NCI-H146 treated with DMSO at 0.1 percent for 48 hours (cell line): Measurements from ENCODE around the gene HDAC1.

Source experiments
- DNase-seq: peaks from one replicate; lab custom pipeline; 2025; ENCODE audit not compliant: unreplicated experiment; lab: John Stamatoyannopoulos, UW

HDAC1 gene

DNA sequence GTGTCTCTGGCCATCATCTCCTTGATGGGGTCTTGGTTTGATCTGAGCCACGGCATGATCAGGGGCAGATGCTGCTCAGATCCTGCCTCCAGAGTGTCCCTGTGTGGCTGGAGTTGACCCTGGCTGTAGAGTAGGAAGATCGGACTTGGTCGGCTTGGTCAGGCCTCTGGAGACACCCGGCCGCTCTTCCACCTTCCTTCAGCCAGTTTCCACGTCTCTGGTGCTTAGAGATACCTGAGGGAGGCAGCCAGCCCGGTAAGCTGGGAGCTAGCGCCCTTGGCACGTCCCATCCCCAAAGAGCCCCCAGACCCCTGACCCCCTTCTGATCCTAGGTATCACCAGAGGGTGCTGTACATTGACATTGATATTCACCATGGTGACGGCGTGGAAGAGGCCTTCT lies 35.3 kb downstream of the HDAC1 start:
- no peak for DNase-seq

DNA sequence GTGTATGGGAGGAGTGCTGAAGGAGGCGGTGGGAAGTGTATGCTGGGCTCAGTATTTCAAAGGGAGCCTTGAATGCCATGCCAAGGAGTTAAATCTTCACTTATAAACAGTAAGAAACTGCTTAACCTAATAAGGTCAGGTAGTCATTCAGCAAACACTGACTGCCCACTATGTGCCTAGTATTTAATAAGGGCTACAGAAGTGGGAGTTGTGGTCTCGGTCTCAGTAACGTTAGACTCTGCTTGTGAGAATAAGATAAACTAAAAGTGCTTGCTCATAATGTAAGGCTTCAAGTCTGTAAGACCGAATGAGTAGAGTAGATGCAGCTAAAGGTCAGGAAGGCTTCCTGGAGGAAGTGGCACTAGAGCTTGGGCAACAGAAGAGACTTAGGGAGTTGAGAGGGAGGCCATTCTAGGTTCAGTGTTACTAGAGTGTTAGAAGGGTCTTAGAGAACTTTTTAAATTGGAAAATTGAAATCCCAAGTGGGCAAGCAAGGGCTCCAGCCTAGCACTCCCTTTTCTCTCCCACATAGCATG lies 38.1 kb downstream of the HDAC1 start:
- DNase-seq = no peak

DNA sequence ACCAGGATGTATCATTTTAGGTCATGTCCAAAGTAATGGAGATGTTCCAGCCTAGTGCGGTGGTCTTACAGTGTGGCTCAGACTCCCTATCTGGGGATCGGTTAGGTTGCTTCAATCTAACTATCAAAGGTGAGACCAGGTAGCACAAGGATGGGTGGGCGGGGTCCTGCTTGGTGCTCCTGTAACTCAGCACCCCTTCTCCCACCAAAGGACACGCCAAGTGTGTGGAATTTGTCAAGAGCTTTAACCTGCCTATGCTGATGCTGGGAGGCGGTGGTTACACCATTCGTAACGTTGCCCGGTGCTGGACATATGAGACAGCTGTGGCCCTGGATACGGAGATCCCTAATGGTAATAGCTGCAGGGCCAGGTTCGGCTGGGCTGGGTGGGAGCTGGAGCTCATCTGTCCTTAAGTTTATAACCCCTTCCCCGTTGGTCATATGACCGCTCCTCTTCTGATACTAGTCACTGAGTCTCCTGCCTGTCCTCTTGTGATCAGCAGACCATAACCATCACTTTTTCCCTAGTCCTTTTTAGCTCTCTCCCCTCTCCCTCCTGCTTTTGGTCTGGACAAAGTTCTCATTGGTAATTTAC lies 38.8 kb downstream of the HDAC1 start:
- DNase-seq = no peak

DNA sequence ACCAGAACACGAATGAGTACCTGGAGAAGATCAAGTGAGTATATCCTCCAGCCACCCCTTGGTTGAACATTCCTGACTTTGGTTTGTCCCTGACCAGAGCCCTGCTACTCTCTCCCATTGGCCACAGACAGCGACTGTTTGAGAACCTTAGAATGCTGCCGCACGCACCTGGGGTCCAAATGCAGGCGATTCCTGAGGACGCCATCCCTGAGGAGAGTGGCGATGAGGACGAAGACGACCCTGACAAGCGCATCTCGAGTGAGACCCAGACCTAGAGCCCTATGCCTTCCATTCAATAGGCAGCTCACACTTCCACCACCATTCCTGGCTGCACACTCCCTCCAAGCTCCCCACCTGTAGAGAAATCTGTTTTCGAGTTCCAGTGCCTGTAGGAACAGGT lies 39.7 kb downstream of the HDAC1 start:
- DNase-seq = no peak

DNA sequence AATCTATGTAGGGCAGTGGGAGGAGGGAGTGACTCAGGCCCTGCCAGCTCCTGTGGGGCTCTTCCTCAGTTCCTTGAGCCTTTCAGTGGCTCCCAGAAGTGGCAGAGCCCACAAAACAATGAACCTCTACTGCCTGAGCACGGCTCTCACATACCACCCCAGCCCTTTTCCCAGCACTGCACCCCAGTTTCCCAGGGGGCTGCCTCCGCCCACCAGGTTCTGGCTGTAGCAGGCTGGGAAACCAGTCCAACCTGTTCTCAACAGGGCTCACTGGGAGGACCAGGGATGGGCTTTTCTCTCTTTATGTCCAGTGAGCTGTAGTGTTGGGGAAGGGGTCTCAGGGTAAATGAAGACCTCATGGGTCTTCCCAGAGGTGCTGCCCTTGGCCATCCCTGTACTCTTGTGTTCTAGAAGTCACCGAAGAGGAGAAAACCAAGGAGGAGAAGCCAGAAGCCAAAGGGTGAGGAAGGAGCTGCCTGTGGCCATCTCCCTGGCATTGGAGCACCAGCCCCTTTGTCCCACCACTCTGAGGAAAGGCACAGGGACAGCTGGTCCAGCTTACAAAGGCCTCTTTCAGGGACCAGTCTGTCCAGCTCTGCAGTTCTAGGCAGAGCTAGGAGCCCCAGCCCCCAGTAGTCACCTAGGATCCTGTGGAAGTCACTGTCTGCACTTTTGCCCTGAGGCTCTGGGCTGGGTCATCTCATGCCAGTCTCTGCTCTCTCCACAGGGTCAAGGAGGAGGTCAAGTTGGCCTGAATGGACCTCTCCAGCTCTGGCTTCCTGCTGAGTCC lies 40.6 kb downstream of the HDAC1 start:
- DNase-seq = no peak

DNA sequence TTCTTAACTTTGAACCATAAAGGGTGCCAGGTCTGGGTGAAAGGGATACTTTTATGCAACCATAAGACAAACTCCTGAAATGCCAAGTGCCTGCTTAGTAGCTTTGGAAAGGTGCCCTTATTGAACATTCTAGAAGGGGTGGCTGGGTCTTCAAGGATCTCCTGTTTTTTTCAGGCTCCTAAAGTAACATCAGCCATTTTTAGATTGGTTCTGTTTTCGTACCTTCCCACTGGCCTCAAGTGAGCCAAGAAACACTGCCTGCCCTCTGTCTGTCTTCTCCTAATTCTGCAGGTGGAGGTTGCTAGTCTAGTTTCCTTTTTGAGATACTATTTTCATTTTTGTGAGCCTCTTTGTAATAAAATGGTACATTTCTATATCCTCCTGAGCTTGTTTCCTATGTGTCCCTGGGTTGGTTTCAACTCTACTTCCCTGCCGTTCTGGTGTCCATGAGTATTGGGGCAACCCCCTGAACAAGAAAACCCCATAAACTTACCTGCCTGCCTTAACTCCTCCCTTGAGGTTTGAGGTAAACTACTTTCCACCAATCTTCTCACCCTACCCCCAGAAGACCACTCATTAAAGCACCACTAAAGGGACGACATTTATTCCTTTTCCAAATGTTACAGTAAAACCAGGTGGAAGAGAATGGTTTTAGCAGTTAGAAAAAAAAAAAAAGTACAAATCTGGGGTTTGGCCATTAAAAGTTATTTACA lies 41.5 kb downstream of the HDAC1 start:
- DNase-seq = no peak

DNA sequence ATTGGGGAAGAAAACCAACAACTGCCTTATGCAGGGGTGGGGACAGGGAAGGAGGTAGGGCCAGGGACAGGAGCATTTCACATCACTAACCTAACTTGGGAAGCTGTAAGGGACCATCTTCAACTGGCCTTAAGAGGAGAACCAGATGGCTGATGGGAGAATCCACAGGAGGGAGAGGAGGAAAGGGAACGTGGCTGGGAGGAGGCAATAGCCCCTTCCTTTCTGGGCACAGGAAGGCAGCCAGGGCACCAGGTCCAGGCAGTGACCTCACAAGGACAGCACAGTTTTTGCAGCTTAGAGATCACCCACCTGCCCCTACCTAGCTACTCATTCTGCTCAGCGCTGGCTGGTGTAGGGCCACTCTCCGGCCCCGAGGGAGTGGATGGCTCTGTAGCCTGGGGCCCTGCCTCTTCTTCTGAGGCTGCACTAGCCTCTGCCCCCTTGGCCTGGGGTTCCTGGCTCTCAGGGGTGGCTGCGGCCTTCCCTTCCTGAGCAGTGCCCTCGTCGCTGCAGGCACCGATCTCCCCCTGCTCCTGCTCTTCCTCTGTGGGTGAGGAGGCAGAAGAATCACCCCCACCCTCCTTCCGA lies 42.5 kb downstream of the HDAC1 start:
- DNase-seq = no peak

DNA sequence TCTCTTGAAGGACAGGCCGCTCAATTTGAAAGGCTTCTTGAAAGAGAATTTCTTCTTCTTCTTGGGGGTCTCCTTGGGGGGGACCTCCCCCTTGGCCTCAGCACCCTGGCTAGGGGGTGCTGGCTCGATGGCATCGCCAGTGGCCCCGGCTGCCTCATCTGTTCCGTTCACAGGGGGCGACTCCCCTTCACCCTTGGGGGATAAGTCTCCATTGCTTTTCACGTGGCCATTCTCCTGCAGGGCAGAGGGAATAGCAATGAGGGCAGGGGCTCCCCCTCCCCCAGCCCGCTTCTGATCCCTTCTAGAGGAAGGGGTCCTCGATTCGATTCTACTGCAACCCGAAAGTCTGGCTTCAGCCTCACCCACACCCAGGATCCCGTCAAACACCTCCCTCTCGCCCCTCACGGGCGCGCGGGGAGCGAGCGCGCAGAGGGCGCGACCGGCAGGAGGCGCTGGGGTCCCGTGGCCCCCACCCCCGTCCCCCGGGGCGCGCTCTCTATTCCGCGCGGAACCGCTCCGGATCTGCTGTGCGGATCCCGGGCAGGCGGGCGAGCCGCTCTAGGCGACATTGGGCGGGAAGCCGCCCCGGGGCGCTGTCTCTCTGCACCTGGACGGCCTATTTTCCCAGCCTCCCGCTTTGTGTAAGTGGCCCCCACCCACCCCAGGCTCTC lies 43.1 kb downstream of the HDAC1 start:
- no peak for DNase-seq

DNA sequence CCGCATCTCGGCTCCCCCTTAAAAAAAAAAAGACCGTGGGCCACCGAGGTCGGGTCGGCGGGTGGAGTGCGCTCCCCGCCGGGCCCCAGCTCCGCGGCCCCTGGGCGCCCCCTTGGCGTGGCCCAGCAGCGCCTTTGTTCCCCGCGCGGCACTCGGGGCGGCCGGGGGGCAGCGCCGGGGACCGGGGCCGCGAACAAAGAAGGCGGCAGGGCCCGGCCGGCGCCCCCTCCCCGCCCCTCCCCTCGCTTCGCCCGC lies 43.6 kb downstream of the HDAC1 start:
- no peak for DNase-seq

DNA sequence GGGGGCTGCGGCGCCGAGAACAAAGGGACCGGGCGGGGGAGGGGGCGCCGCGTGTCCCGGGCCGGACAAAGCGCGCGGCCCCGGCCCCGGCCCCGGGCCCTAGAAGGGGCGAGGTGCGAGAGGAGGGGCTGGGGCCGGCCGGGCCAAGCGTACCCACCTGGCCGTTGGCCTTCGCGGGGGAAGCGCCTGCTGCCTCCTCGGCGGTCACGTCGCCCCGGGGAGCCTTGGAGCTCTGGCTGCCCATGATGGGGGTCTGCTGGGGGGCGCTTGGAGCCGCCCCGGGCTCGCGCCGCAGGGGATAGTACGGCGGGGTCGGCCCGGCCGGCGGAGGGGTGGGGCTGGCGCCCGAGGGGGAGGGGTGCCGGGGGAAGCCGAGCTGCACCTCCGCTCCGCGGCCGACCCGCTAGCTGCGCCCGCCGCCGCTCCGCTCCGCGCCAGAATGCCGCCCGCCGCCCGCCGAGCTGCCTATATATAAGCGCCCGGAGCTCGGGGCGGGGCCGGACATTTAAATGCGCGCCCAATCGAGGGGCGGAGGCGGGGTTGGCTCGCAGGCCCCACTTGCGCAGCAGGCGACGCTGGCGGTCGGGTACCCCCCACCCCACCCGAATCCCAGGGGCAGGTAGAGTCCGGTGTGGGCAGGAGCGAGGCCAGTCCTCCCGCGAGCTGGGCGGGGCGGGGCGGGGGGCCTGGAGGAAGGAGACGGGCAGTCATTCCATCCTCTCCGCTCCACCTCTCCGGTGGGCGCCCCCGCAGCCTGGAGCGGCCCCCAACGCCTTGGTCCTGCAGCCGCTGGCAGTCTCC lies 44.1 kb downstream of the HDAC1 start, which contains the start of gene MARCKSL1:
TSS of gene MARCKSL1 (minus strand) at position 444 of the 801 bp plus-strand sequence. CDS start at position 244, 200 bp downstream.
- DNase-seq = peak; percentile 13

DNA sequence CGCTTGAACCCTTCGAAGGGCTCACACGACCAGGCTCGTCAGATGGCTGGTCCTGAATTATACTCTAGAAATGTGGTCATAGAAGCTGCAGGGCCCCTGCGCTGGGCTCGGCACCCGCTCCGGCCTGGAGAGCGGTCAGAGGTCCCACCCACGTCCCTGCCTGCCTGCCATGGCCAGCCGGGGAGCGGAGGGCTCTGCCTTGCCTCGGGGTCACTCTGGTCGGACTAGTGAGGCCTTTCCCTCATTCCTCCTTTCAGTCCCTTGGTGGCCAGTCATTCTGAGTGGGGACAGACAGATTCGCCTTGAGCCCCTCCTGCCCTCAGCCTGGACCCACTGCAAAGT lies 44.7 kb downstream of the HDAC1 start:
- no peak for DNase-seq

DNA sequence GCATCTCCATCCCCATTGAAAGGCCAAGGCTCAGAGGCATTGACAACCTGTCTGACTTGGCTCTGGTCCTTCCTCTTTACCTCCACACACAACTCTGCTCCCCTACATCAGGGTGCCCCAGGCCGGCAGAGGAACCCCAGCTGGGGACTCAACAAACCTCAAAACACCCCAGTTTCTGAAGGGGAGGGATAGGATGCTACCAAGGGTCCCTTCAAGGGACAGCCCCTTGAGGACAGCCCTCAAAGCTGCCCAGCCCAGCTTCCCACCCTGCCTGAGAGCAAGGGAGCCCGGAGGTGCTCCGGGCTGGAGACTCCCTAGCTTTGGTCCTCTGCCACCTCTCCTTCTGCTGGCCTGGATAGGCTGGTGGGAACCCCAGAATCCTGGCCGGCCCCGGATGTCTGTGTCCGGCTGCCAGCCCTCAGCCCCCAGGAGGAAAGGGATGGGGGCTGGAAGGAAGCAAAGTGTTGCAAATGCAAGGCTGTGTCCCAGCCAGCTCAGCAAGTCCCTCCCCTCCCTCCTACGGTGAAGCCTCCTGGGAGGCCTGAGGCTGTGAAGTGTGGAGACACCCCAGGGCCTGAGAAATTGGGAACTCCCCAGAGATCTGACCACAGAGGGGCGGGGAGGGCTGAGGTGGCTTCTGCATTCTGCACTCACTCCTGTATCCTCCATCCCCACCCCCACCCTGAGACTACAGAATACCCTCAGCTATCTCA lies 45.2 kb downstream of the HDAC1 start:
- DNase-seq = no peak

DNA sequence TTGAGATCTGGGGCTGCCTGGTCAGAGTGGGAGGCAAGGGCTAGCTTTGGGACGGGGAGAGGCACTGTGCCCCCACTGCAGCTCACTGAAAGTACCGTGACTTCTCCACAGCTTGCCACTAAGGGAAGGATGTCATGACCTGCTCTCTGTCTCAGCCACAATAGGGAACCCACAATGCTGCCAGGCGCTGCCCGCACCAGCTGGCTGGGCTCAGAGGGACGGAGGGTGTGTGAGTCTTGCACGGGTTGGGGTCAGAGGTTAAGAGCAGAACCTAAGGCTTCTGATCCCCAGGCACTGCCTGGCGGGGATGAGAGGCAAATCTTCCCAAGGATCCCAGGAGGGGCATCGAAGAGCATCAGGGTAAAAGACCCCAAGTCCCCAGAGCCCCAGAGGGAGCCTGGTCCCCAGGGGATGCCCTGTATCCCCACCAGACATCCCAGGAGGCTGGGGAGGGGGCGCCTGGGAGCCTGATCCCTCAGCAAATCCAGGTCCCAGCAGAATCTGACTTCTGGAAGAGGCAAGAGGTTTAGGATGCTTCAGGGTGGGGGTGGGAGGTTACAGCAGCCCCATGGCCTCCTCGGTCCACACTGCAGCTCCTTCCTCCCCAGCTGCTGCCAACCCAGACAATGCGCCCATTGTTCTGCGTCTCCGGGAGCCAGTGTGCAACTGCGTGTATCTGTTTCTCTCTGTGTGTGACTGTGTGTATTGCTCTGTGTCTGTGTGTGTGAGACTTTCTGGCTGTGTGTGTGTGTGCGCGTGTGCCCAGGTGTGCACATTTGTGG lies 46.2 kb downstream of the HDAC1 start:
- no peak for DNase-seq

DNA sequence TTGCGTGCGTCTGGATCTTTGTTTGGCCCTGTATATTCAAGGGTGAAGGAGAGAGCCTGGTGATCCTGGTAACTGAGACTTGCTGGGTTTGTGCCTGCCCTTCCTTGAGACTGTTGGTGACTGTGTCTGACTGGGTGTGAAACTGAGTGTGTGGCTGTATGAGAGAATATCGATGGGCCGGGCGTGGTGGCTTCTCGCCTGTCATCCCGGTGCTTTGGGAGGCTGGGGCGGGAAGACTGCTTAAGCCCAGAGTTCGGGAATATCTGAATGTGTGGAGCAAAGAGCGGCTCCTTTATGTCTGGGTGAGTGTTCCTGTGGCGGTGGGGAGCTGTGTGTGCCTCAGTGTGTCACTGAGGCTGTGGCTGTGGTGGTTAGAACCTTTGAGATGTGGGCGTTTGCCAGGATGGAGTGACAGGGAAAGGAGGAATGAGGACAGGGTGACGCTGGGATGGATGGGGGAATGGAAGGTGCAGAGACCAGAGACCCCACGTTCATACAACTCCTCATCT lies 46.8 kb downstream of the HDAC1 start:
- no peak for DNase-seq

DNA sequence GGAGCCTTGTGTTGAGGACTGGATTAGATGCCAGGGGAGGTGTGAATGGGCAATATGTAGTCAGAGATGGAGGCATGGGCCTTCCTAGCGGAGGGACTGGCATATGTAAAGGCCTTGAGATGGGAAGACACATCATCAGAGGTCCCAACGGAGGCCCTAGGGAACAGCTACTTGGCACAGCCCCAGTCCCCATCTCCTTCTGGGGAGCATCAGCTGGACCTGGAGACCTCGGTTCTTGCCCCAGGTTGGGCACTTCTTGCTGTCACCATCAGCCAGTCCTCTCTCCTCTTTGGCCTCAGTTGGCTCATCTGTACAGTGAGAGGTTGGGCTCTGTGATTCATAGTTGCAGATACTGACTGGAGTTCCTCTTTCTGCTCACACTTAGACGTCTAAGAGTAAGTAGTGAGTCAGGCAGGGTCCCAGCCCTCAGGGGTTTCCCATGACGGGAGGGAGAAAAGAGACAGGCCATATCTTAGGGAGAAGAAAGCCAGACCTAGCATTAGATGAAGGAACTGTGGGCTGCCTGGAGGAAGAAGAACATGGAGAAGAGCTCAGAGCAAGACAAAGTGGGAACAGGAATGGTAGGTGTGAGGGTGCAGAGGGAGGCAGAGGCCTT lies 47.6 kb downstream of the HDAC1 start:
- DNase-seq = no peak

DNA sequence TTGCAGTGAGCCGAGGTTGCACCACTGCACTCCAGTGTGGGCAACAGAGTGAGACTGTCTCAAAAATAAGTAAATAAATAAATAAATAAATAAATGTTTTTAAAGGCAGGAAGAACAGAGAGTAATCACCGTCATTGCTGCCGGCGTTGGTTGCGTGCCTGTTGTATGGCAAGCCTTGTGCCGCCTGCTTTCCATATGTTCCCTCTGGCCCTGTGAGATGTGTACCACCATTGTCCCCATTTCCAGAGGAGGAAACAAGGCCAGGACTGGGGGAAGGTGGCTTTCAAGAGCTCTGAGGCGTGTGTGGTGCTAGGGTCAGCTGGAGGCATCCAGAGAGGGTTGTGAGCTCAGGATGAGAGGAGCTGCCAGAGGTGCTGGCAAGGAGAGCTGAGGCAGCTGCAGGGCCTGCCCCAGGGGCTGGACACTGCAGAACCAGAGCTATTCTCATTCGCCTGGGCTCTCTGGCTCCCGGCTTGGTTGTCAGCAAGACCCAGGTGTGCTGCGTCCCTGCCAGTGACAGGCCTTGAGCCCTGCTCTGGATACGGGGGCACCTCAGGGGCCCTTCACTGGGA lies 49.4 kb downstream of the HDAC1 start:
- DNase-seq = no peak

DNA sequence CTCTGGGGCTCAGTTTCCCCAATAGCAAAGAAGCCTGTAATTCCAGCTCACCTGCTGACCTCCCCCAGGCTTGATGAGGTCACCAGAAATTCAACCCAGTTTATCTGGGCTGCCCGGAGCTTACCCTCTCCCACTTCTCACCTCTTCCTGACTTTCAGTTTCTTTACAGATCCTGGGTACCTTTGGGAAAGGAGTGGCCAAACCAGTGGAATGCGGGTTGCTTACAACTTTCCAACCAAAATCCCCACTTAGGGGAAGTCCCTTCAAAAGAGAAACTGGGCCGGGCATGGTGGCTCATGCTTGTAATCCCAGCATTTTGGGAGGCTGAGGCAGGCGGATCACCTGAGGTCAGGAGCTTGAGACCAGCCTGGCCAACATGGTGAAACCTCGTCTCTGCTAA lies 50.1 kb downstream of the HDAC1 start:
- DNase-seq = no peak

DNA sequence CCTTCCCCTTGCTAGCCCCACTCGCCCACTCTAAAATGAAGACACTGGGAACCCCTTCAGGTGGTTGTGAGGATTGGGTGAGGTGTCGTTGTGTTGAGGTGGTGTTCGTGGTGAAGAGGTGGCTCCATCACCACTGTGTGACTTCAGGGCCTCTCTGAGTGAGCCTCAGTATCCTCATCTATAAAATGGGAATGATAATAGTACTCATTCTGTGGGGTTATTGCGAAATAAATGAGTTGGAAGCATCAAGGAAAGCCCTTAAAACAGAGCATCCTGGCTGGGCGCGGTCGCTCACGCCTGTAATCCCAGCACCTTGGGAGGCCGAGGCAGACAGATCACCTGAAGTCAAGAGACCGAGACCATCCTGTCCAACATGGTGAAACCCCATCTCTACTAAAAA lies 50.8 kb downstream of the HDAC1 start:
- DNase-seq = no peak
